WTC11 (cell line): ENCODE measurements around the gene RHPN2.
"Not testable (repeated sequence)": the region's sequence is repeated elsewhere in the genome, so short reads cannot be mapped to it uniquely, and the experiment has no call there.

Source experiments
- CTCF ChIP-seq: fragments of 200-600 bp; IDR thresholded peaks from 2 replicates; pipeline ENCODE4 v1.8.0; 2022; ENCODE audit warnings: antibody characterized with exemption
- NR2C2 ChIP-seq: sonication (generic); formaldehyde crosslinking; IDR thresholded peaks from 2 replicates; pipeline ENCODE4 v1.8.0; 2022; ENCODE audit warnings: mild to moderate bottlenecking, missing genetic modification reagents
- TF ChIP-seq, protein P1 (sequence below): sonication (generic); formaldehyde crosslinking; IDR thresholded peaks from 2 replicates; pipeline ENCODE4 v1.8.0; 2022; ENCODE audit warnings: mild to moderate bottlenecking, missing genetic modification reagents

- TF ChIP-seq, protein P1, sequence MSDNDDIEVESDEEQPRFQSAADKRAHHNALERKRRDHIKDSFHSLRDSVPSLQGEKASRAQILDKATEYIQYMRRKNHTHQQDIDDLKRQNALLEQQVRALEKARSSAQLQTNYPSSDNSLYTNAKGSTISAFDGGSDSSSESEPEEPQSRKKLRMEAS (CRISPR knock-in tag), result not testable (repeated sequence)
- TF ChIP-seq CTCF; NR2C2 (CRISPR knock-in tag): not testable (repeated sequence)
These were observed 22.9 kb downstream of the RHPN2 start for GRCh38 chr19:33041828-33042160.
